ENCODE data around the gene PRDM5. TPM values are rescaled to one million over a fixed set of nuclear protein-coding genes. Genes with fewer than 3 reads are reported as not detected.

PRDM5 gene
- total and polyA plus RNA-seq, 2 donors (not counting 3 experiments of a cell fraction or from before 2014, with no cell fraction given): 2.2 to 8.1 TPM

- dilution Hi-C loops (cut with MboI; ENCODE audit: extremely low pct_ligation_motif_present, low sequenced_read_pairs): no loop called here
Measured at GRCh38 chr4:120773641-120774040, 148.9 kb downstream of the PRDM5 start.

More at GRCh38 chr4:120773641-120774040, 148.9 kb downstream of the PRDM5 start:
- TF ChIP-seq EZH2 (IDR thresholded peaks at IDR 0.05; ENCODE audit: borderline replicate concordance, low read depth, low read length, severe bottlenecking): no peak
- TF ChIP-seq JUN (IDR thresholded peaks at IDR 0.05; ENCODE audit: borderline replicate concordance, insufficient read depth, insufficient read length, low read depth): no peak
- TF ChIP-seq POLR2A (IDR thresholded peaks at IDR 0.05; ENCODE audit: low read depth, low read length): no peak
- no peak for TF ChIP-seq FOS (IDR thresholded peaks at IDR 0.05; ENCODE audit: borderline replicate concordance, insufficient read depth, low read length)
- TF ChIP-seq CTCF (IDR thresholded peaks at IDR 0.05; ENCODE audit: extremely low read depth in 1 of 2, insufficient read depth in 1 of 2, low read depth in 1 of 2, low read length in 2 of 2): no peak
- no peak for TF ChIP-seq GATA2 (IDR thresholded peaks at IDR 0.05; ENCODE audit: insufficient read depth, insufficient read length, low read depth, low read length)
- no peak for TF ChIP-seq POLR2AphosphoS5 (IDR thresholded peaks at IDR 0.05; ENCODE audit: insufficient read depth, low read depth, low read length)
- TF ChIP-seq MYC (IDR thresholded peaks at IDR 0.05; ENCODE audit: low read depth, low read length): no peak
- TF ChIP-seq MAX (IDR thresholded peaks at IDR 0.05; ENCODE audit: insufficient read depth, insufficient read length): no peak
- no TSS peak for BruUV-seq (replicated peaks)
- H3K36me3 ChIP-seq (ENCODE audit: control insufficient read depth in 2 of 2, extremely low read depth in 1 of 2, insufficient read depth in 2 of 2, low read length in 2 of 2): no peaks in the 10 kb centered on the region
- DNase-seq (ENCODE audit: low read depth, low spot score): no peak
- no peaks in the 10 kb centered on the region for H3K9me1 ChIP-seq (replicated peaks; ENCODE audit: control insufficient read depth, extremely low read depth, insufficient read depth, low read length)
- ChIA-PET CTCF (no interaction called here), POLR2A (no interaction called here)
- H3K4me2 ChIP-seq (ENCODE audit: insufficient read depth, low read length): no peak overlapping the region
- no peaks in the 10 kb centered on the region for H3K9me3 ChIP-seq (replicated peaks; ENCODE audit: control insufficient read depth, insufficient read depth, low read length)
- H3K4me1 ChIP-seq (ENCODE audit: control insufficient read depth, extremely low read depth, insufficient read depth, low read length): no peaks in the 10 kb centered on the region
- no peaks in the 10 kb centered on the region for H3K27me3 ChIP-seq (ENCODE audit: control insufficient read depth in 2 of 2, insufficient read depth in 2 of 2, low read length in 2 of 2)
- no peak overlapping the region for H3K9ac ChIP-seq (replicated peaks; ENCODE audit: extremely low read depth, insufficient read depth, low read length)
- intact Hi-C loops (cut with micrococcal nuclease): no loop called here
- no peak overlapping the region for H3K27ac ChIP-seq (ENCODE audit: insufficient read depth, low read depth, low read length)
- no peaks in the 10 kb centered on the region for H3K79me2 ChIP-seq (ENCODE audit: control insufficient read depth, insufficient read depth, low read length)
- H4K20me1 ChIP-seq (replicated peaks; ENCODE audit: control insufficient read depth, extremely low read depth, insufficient read depth, low read length): no peaks in the 10 kb centered on the region
- H3K4me3 ChIP-seq (replicated peaks in 1 of 3; ENCODE audit: insufficient read depth in 1 of 3, low read depth in 1 of 3, low read length in 3 of 3): no peak overlapping the region
- no peak overlapping the region for H2AFZ ChIP-seq (ENCODE audit: low read depth, low read length)
- no peak for FAIRE-seq

All from endothelial cell of umbilical vein (primary cell).